PFSK-1 (cell line): Measurements from ENCODE around the gene PLOD2.

ENCODE experiments used
- POLR2AphosphoS5 ChIP-seq: IDR thresholded peaks from 2 replicates; pipeline ENCODE4 v1.6.1; 2012; ENCODE audit warnings: low read depth, mild to moderate bottlenecking, control low read depth, low read length, moderate library complexity
- TAF1 ChIP-seq: IDR thresholded peaks from 2 replicates; pipeline ENCODE4 v1.6.1; 2012; ENCODE audit warnings: low read length, control low read depth, borderline replicate concordance; ENCODE audit not compliant: insufficient read depth

DNA sequence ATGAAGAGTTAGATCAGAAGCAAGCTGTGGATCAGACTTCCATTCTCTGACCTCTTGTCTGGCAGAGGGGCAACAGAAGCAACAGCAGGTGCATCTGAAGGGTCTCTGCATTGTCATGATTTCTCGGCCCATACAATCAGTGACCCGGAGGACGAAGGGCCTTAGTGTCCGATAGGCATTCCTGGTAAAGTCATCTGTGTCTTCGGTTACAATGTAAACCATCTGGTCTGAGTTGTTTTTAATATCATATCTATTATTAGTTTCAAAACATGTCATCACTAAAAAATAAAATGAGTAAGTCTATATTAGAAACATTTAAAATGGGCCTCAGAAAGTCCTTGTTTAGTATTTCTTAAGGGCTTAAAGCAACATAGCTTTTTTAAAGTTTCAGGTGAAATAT lies 38.8 kb upstream of the PLOD2 start:
- TF ChIP-seq TAF1: no peak
- no peak for TF ChIP-seq POLR2AphosphoS5
